Effector memory CD8-positive, alpha-beta T cell (primary cell): ENCODE data around the gene ACOXL.

ENCODE experiments used
- ATAC-seq: fragments of 150-1000 bp; cut with Tn5 transposase; replicated peaks from 2 replicates; pipeline ENCODE4 v1.10.0; 2021; ENCODE audit warnings: mild to moderate bottlenecking, moderate library complexity
- DNase-seq, 3 experiments: peaks; one replicate each; pipeline ENCODE4 v3.0.0; 2021
- H3K27ac Mint-ChIP-seq, 2 donors: one replicate each; pipeline ENCODE4 v1.8.0; 2022; ENCODE audit warnings: mild to moderate bottlenecking in 2 of 2, mixed read lengths in 2 of 2, moderate library complexity in 2 of 2
- H3K27me3 Mint-ChIP-seq, 2 donors: one replicate each; pipeline ENCODE4 v1.8.0; 2022; ENCODE audit warnings: mixed read lengths in 2 of 2
- H3K36me3 Mint-ChIP-seq: one replicate; pipeline ENCODE4 v1.8.0; 2022; ENCODE audit warnings: mild to moderate bottlenecking, moderate library complexity, mixed read lengths; ENCODE audit not compliant: insufficient read depth
- H3K4me1 Mint-ChIP-seq, 2 donors: one replicate each; pipeline ENCODE4 v1.8.0; 2022; ENCODE audit warnings: low read depth in 2 of 2, mixed read lengths in 2 of 2
- H3K4me3 Mint-ChIP-seq, 2 donors: one replicate each; pipeline ENCODE4 v1.8.0; 2022; ENCODE audit warnings: mild to moderate bottlenecking in 2 of 2, mixed read lengths in 2 of 2, moderate library complexity in 2 of 2
- H3K9me3 Mint-ChIP-seq, 2 donors: one replicate each; pipeline ENCODE4 v1.8.0; 2022; ENCODE audit warnings: mixed read lengths in 2 of 2

Gene ACOXL

DNA sequence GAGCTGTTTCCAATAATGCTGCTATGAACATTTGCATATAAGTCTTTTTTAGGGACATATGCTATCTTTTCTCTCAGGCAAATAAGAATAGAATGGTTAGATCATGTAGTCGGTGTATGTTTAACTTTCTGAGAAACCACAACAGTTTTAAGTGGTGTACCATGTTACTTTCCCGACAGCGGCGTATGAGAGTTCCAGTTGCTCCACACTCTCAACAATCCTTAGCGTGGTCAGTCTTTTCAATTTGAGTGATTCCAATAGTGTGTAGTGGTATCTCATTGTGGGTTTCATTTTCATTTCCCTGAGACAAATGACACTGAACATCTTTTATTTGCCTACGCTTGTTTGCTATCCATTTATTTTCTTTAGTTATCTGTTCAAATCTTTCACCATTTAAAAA is 149.5 kb downstream of the ACOXL start:
- Mint-ChIP-seq H3K36me3 (no peaks in the 10 kb centered on the region), H3K27me3 (peaks cover 0 to 18% of the 10 kb centered on the region in 2 donors), H3K9me3 (peaks cover 3 to 7% of the 10 kb centered on the region in 2 donors), H3K4me3 (no peak overlapping the region), H3K4me1 (no peaks in the 10 kb centered on the region), H3K27ac (no peak overlapping the region)
- DNase-seq (no peak), ATAC-seq (no peak)

- Mint-ChIP-seq H3K9me3 (peaks cover 0 to under 1% of the 10 kb centered on the region in 2 donors), H3K36me3 (no peaks in the 10 kb centered on the region), H3K4me3 (no peak overlapping the region), H3K27ac (peak overlapping the region in 1 of 2 donors; percentile 7), H3K4me1 (no peaks in the 10 kb centered on the region), H3K27me3 (peaks cover 3 to 11% of the 10 kb centered on the region in 2 donors)
- no peak for DNase-seq
- no peak for ATAC-seq
These were observed 151.0 kb downstream of the ACOXL start for GRCh38 chr2:110883406-110883805.

GRCh38 chr2:110885256-110885655 is 152.9 kb downstream of the ACOXL start:
- DNase-seq (no peak), ATAC-seq (no peak)
- H3K4me3 Mint-ChIP-seq, result no peak overlapping the region
- no peaks in the 10 kb centered on the region for H3K36me3 Mint-ChIP-seq
- no peaks in the 10 kb centered on the region for H3K9me3 Mint-ChIP-seq
- H3K27ac Mint-ChIP-seq, result no peak overlapping the region
- peaks cover 5 to 10% of the 10 kb centered on the region in 2 donors for H3K27me3 Mint-ChIP-seq
- no peaks in the 10 kb centered on the region for H3K4me1 Mint-ChIP-seq

- Mint-ChIP-seq H3K4me3 (no peak overlapping the region), H3K4me1 (no peaks in the 10 kb centered on the region), H3K36me3 (no peaks in the 10 kb centered on the region), H3K9me3 (no peaks in the 10 kb centered on the region), H3K27me3 (peaks cover 8 to 16% of the 10 kb centered on the region in 2 donors), H3K27ac (no peak overlapping the region)
- DNase-seq, result no peak
- no peak for ATAC-seq
These were observed 154.6 kb downstream of the ACOXL start for GRCh38 chr2:110886826-110887573.

GRCh38 chr2:110888411-110888810 is 156.0 kb downstream of the ACOXL start:
- Mint-ChIP-seq H3K4me3 (no peak overlapping the region), H3K27me3 (peaks cover 8 to 16% of the 10 kb centered on the region in 2 donors), H3K4me1 (no peaks in the 10 kb centered on the region), H3K9me3 (no peaks in the 10 kb centered on the region), H3K36me3 (no peaks in the 10 kb centered on the region), H3K27ac (no peak overlapping the region)
- DNase-seq (no peak), ATAC-seq (no peak)

DNA sequence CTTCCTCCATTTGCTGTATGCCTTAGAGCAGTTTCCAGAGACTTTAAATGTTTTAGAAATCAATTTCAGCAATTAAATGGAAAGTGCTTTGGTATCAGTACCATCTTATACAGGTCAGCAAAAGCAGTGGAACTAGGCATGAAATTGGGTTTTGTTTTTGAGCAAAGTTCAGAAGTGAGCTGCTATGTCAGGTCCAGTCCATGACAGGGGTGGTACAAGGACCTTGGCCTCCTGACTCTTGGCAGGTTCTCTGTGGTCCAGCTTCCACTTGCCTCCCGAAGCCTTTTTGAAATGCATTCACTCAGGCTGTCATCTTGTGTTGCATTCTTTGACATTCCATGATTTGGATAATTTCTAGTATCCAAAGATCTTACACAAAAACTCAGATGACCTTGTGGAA is 159.3 kb downstream of the ACOXL start:
- DNase-seq, result no peak
- no peak overlapping the region for H3K4me3 Mint-ChIP-seq
- no peak overlapping the region for H3K27ac Mint-ChIP-seq
- ATAC-seq, result no peak
- H3K36me3 Mint-ChIP-seq, result no peaks in the 10 kb centered on the region
- H3K9me3 Mint-ChIP-seq, result no peaks in the 10 kb centered on the region
- H3K27me3 Mint-ChIP-seq, result peaks cover 17 to 39% of the 10 kb centered on the region in 2 donors
- no peaks in the 10 kb centered on the region for H3K4me1 Mint-ChIP-seq

- H3K4me3 Mint-ChIP-seq, result no peak overlapping the region
- ATAC-seq (no peak), DNase-seq (no peak)
- no peaks in the 10 kb centered on the region for H3K36me3 Mint-ChIP-seq
- H3K4me1 Mint-ChIP-seq, result no peaks in the 10 kb centered on the region
- no peak overlapping the region for H3K27ac Mint-ChIP-seq
- no peaks in the 10 kb centered on the region for H3K9me3 Mint-ChIP-seq
- H3K27me3 Mint-ChIP-seq, result peaks cover 9 to 23% of the 10 kb centered on the region in 2 donors
These were observed 163.9 kb downstream of the ACOXL start for GRCh38 chr2:110896226-110896625.

- no peak overlapping the region for H3K27ac Mint-ChIP-seq
- no peaks in the 10 kb centered on the region for H3K36me3 Mint-ChIP-seq
- ATAC-seq (no peak), DNase-seq (no peak)
- peaks cover 9 to 23% of the 10 kb centered on the region in 2 donors for H3K27me3 Mint-ChIP-seq
- no peaks in the 10 kb centered on the region for H3K9me3 Mint-ChIP-seq
- H3K4me1 Mint-ChIP-seq, result no peaks in the 10 kb centered on the region
- H3K4me3 Mint-ChIP-seq, result no peak overlapping the region
These were observed 165.6 kb downstream of the ACOXL start for GRCh38 chr2:110897966-110898365.

- Mint-ChIP-seq H3K9me3 (no peaks in the 10 kb centered on the region), H3K27me3 (peaks cover 0 to 10% of the 10 kb centered on the region in 2 donors), H3K4me3 (no peak overlapping the region), H3K4me1 (peaks cover 4 to 15% of the 10 kb centered on the region in 2 donors), H3K36me3 (peaks cover 2% of the 10 kb centered on the region), H3K27ac (no peak overlapping the region)
- DNase-seq, result no peak
- no peak for ATAC-seq
These were observed 167.8 kb downstream of the ACOXL start for GRCh38 chr2:110900191-110900590.

GRCh38 chr2:110903548-110903947 is 171.2 kb downstream of the ACOXL start:
- Mint-ChIP-seq H3K4me3 (no peak overlapping the region), H3K4me1 (peaks cover 4 to 15% of the 10 kb centered on the region in 2 donors), H3K27ac (no peak overlapping the region), H3K27me3 (no peaks in the 10 kb centered on the region), H3K9me3 (no peaks in the 10 kb centered on the region), H3K36me3 (peaks cover 2% of the 10 kb centered on the region)
- DNase-seq (no peak), ATAC-seq (no peak)

- ATAC-seq (no peak), DNase-seq (no peak)
- Mint-ChIP-seq H3K27me3 (no peaks in the 10 kb centered on the region), H3K36me3 (peaks cover 2% of the 10 kb centered on the region), H3K27ac (no peak overlapping the region), H3K4me3 (no peak overlapping the region), H3K9me3 (no peaks in the 10 kb centered on the region), H3K4me1 (peaks cover 4 to 15% of the 10 kb centered on the region in 2 donors)
These were observed 171.9 kb downstream of the ACOXL start for GRCh38 chr2:110904116-110904778.

DNA sequence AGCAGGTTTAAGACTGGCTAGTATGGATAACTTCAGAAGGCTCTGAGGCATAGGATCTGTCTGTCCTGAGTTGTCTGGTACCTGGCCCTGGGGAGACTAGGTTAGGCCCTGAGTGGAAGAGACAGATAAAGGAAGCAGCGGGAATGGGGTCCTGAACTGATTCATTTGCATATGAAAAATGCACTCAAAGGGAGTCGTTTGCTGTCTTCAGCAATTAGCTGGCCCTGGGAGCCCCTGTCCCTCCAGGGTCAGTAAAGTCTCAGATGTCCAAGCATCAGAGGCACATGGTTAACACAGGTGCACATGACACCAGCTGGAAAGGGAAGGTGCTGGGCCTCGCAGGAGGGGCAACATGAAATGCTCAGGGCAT is 172.4 kb downstream of the ACOXL start:
- Mint-ChIP-seq H3K9me3 (no peaks in the 10 kb centered on the region), H3K4me3 (no peak overlapping the region), H3K27me3 (no peaks in the 10 kb centered on the region), H3K27ac (no peak overlapping the region), H3K36me3 (peaks cover 2% of the 10 kb centered on the region), H3K4me1 (peaks cover 4 to 15% of the 10 kb centered on the region in 2 donors)
- DNase-seq, result no peak
- no peak for ATAC-seq

DNA sequence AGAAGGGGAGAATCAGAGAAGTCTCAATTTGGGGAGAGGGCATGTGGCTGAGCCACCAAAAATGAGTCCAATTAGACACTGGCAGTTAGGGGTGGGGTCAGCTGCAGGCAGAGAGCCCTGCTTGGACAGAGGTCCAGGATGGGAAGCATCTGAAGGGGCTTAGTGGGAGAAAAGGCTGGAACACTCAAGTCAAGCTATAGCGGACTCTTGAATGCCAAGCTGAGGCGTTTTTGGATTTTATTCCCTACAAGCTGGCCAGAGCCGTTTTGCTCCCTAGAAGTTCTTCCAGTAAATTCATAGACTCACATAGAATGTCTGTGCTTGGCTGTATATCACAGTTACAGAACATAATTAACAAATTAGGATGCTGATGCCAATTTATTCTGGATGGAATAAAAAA is 172.8 kb downstream of the ACOXL start:
- DNase-seq (no peak), ATAC-seq (no peak)
- Mint-ChIP-seq H3K27ac (no peak overlapping the region), H3K4me3 (no peak overlapping the region), H3K36me3 (peaks cover 2% of the 10 kb centered on the region), H3K27me3 (no peaks in the 10 kb centered on the region), H3K4me1 (peaks cover 4 to 15% of the 10 kb centered on the region in 2 donors), H3K9me3 (no peaks in the 10 kb centered on the region)

DNA sequence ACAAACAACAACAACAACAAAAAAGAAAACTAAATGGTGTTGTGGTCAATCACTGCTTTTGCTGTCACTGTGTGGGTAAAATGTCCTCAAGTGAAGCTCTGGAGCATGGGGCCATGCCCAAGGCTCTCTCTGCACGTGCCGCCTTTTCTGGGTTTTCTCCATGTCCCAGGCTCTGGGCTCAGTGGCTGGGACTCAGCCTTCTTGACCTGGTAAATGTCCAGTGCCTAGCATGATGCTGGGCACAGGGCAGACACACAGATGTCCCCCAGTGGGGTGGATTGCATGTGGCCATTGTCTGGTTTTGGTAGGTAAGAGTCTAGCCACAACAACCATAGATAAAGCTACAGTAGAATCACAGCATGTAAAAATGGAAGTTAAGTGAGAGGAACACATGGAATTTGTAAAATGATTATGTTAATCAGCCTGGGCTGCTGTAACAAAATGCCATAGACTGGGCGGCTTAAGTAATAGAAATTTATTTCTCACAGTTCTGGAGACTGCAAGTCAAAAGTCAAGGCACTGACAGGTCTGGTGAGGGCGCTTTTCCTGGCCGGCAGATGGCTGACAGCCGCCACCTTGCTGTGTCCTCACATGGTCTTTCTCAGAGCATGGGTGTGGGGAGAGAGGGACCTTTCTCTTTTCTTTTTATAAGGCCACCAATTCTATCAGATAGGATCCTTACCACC is 174.4 kb downstream of the ACOXL start:
- H3K9me3 Mint-ChIP-seq, result no peaks in the 10 kb centered on the region
- no peak overlapping the region for H3K27ac Mint-ChIP-seq
- DNase-seq, result no peak
- no peak overlapping the region for H3K4me3 Mint-ChIP-seq
- no peak for ATAC-seq
- peaks cover 2% of the 10 kb centered on the region for H3K36me3 Mint-ChIP-seq
- H3K27me3 Mint-ChIP-seq, result no peaks in the 10 kb centered on the region
- peaks cover 4 to 15% of the 10 kb centered on the region in 2 donors for H3K4me1 Mint-ChIP-seq
